A549 (cell line): ENCODE data around the gene GID4. TPM values are rescaled to one million over a fixed set of nuclear protein-coding genes. Genes with fewer than 3 reads are reported as not detected.

ENCODE experiments used
- ATAC-seq, 2 experiments: fragments of 200-7000 bp in 1 of 2; fragments of >200 bp in 1 of 2; cut with Nextera tagmentation in 1 of 2; cut with Tn5 transposase in 1 of 2; 3 replicates each; pipeline versions ENCODE4 v1.8.0 to v1.9.1; 2018 to 2020; ENCODE audit warnings: mild to moderate bottlenecking in 1 of 2, moderate library complexity in 1 of 2
- CTCF ChIA-PET: fragments of 300-600 bp; sonication (Branson Sonifier 250); formaldehyde crosslinking; extraction: SDS; loops from one replicate; lab custom pipeline; 2021; ENCODE audit warnings: antibody characterized with exemption, inconsistent platforms; lab: Yijun Ruan, JAX
- POLR2A ChIA-PET: fragments of 350-600 bp; formaldehyde crosslinking; extraction: SDS; loops from one replicate; lab custom pipeline; 2021; ENCODE audit warnings: antibody characterized with exemption, inconsistent platforms; lab: Yijun Ruan, JAX
- DNase-seq, 2 experiments: peaks; one replicate each; pipeline versions ENCODE4 v3.0.0 to v3.0.0-alpha.2; 2011 to 2016; ENCODE audit warnings: low read depth in 1 of 2, low spot score in 1 of 2
- FAIRE-seq: peaks from 2 replicates; lab custom pipeline; 2011; peaks lifted over from hg19 to GRCh38; lab: Jason Lieb, UNC
- H3K27ac ChIP-seq, 2 experiments: fragments of >200 bp; sonication (Bioruptor Twin); formaldehyde crosslinking; 3 replicates each; pipeline ENCODE4 v1.5.1; 2016 to 2017
- H3K4me1 ChIP-seq: fragments of >200 bp; sonication (Bioruptor Twin); formaldehyde crosslinking; 3 replicates; pipeline ENCODE4 v1.6.1; 2016
- H3K4me2 ChIP-seq: fragments of >200 bp; sonication (Bioruptor Twin); formaldehyde crosslinking; 3 replicates; pipeline ENCODE4 v1.6.1; 2016
- H3K4me3 ChIP-seq: fragments of >200 bp; sonication (Bioruptor Twin); formaldehyde crosslinking; 3 replicates; pipeline ENCODE4 v1.5.1; 2016
- H3K9me3 ChIP-seq: fragments of >200 bp; sonication (Bioruptor Twin); formaldehyde crosslinking; 3 replicates; pipeline ENCODE4 v1.6.1; 2016
- BHLHE40 ChIP-seq: IDR thresholded peaks from 2 replicates; pipeline ENCODE4 v1.6.1; 2012; ENCODE audit warnings: low read depth, low read length, inconsistent platforms
- CHD2 ChIP-seq: fragments of 150-350 bp; IDR thresholded peaks from 2 replicates; pipeline ENCODE4 v1.6.1; 2014; ENCODE audit warnings: low read length; ENCODE audit not compliant: partially characterized antibody
- EP300 ChIP-seq, 2 experiments: fragments of >200 bp; sonication (Bioruptor Twin); formaldehyde crosslinking; IDR thresholded peaks; 2 replicates in 1 of 2; 3 replicates in 1 of 2; pipeline ENCODE4 v1.6.1; 2016 to 2017
- FOSL2 ChIP-seq, 2 experiments: fragments of 450-650 bp in 1 of 2; fragments of >200 bp in 1 of 2; sonication (Bioruptor Twin) in 1 of 2; formaldehyde crosslinking; IDR thresholded peaks; 2 replicates each; pipeline versions ENCODE4 v1.5.0 to v1.6.1; 2016 to 2020; ENCODE audit warnings: mild to moderate bottlenecking in 1 of 2, moderate library complexity in 1 of 2
- FOXS1 ChIP-seq: fragments of 250-450 bp; sonication (Bioruptor Pico); IDR thresholded peaks from 2 replicates; pipeline ENCODE4 v1.5.0; 2020; ENCODE audit warnings: mild to moderate bottlenecking, moderate library complexity
- GATA3 ChIP-seq: IDR thresholded peaks from 2 replicates; pipeline ENCODE4 v1.6.1; 2012; ENCODE audit warnings: borderline replicate concordance
- HDAC2 ChIP-seq: fragments of 200-600 bp; sonication (generic); IDR thresholded peaks from 2 replicates; pipeline ENCODE4 v1.6.1; 2016
- JUNB ChIP-seq: fragments of >200 bp; sonication (Bioruptor Twin); formaldehyde crosslinking; IDR thresholded peaks from 2 replicates; pipeline ENCODE4 v1.6.1; 2016
- KDM1A ChIP-seq: fragments of 200-600 bp; sonication (generic); IDR thresholded peaks from 2 replicates; pipeline ENCODE4 v1.6.1; 2016; ENCODE audit warnings: low read depth, mild to moderate bottlenecking
- KDM5A ChIP-seq: fragments of 200-600 bp; sonication (generic); IDR thresholded peaks from 2 replicates; pipeline ENCODE4 v1.6.1; 2016; ENCODE audit warnings: antibody characterized with exemption, mild to moderate bottlenecking
- MYC ChIP-seq: IDR thresholded peaks from 2 replicates; pipeline ENCODE4 v1.6.1; 2012; ENCODE audit warnings: mild to moderate bottlenecking, inconsistent platforms, low read length, improper control_type of control experiment, borderline replicate concordance
- NPAS2 ChIP-seq: fragments of 250-450 bp; sonication (Bioruptor Pico); IDR thresholded peaks from 2 replicates; pipeline ENCODE4 v1.8.0; 2022; ENCODE audit warnings: mild to moderate bottlenecking, moderate library complexity, borderline replicate concordance
- PHF8 ChIP-seq: fragments of 200-600 bp; sonication (generic); IDR thresholded peaks from 2 replicates; pipeline ENCODE4 v1.6.1; 2016; ENCODE audit warnings: low read depth, mild to moderate bottlenecking, antibody characterized with exemption, moderate library complexity, borderline replicate concordance
- POLR2AphosphoS2 ChIP-seq: conservative IDR thresholded peaks from 2 replicates; pipeline ENCODE4 v1.6.1; 2012; ENCODE audit warnings: low read length, improper control_type of control experiment, inconsistent platforms
- RAD21 ChIP-seq, 2 experiments: fragments of >200 bp in 1 of 2; sonication (Bioruptor Twin) in 1 of 2; formaldehyde crosslinking in 1 of 2; IDR thresholded peaks in 1 of 2; conservative IDR thresholded peaks in 1 of 2; 2 replicates in 1 of 2; 3 replicates in 1 of 2; pipeline ENCODE4 v1.6.1; 2012 to 2018; ENCODE audit warnings: inconsistent platforms in 1 of 2
- RARB ChIP-seq: fragments of 250-450 bp; sonication (Bioruptor Pico); IDR thresholded peaks from 2 replicates; pipeline ENCODE4 v1.8.0; 2021; ENCODE audit warnings: mild to moderate bottlenecking, moderate library complexity
- RNF2 ChIP-seq: fragments of 200-600 bp; sonication (generic); IDR thresholded peaks from 2 replicates; pipeline ENCODE4 v1.6.1; 2016; ENCODE audit warnings: low read depth, mild to moderate bottlenecking, antibody characterized with exemption, moderate library complexity, borderline replicate concordance
- TFCP2L1 ChIP-seq: fragments of 250-450 bp; sonication (Bioruptor Pico); IDR thresholded peaks from 2 replicates; pipeline ENCODE4 v1.5.0; 2021; ENCODE audit warnings: mild to moderate bottlenecking
- ZC3H11A ChIP-seq: fragments of 450-650 bp; IDR thresholded peaks from 2 replicates; pipeline ENCODE4 v1.6.1; 2014; ENCODE audit warnings: antibody characterized with exemption, mild to moderate bottlenecking
- ZFP36 ChIP-seq: fragments of 450-650 bp; IDR thresholded peaks from 2 replicates; pipeline ENCODE4 v1.6.1; 2014; ENCODE audit warnings: borderline replicate concordance; ENCODE audit not compliant: partially characterized antibody
- ZNF302 ChIP-seq: fragments of 250-450 bp; sonication (Bioruptor Pico); IDR thresholded peaks from 2 replicates; pipeline ENCODE4 v1.9.0; 2021; ENCODE audit warnings: inconsistent platforms, mild to moderate bottlenecking, moderate library complexity
- WGBS: methylation state at CpG from one replicate; pipeline ENCODE4 v1.1.6; 2017; ENCODE audit errors: missing lambda C conversion rate; 5-methylcytosine and 5-hydroxymethylcytosine counted together
- polyA plus RNA-seq, 4 experiments: library from polyadenylated mRNA; depleted of rRNA in 3 of 4; stranded (reverse); fragments of >200 nt; fragmentation: RNase III in 1 of 4; extraction: RNeasy Plus Mini Kit Qiagen cat#74134 plus additional on column Dnase treatment in 1 of 4; gene quantifications; 2 replicates in 3 of 4; 3 replicates in 1 of 4; pipeline ENCODE4 v1.2.3, GENCODE V29; 2011 to 2017
- TF ChIP-seq, protein P1 (sequence below): fragments of 250-450 bp; sonication (Bioruptor Pico); IDR thresholded peaks from 2 replicates; pipeline ENCODE4 v1.5.0; 2020; ENCODE audit warnings: low read depth, mild to moderate bottlenecking, moderate library complexity
- TF ChIP-seq, protein P2 (sequence below): IDR thresholded peaks from 2 replicates; pipeline ENCODE4 v1.6.1; 2012; ENCODE audit warnings: low read depth, borderline replicate concordance
- TF ChIP-seq, protein P3 (sequence below): IDR thresholded peaks from 2 replicates; pipeline ENCODE4 v1.6.1; 2012
- TF ChIP-seq, protein P4 (sequence below): fragments of >200 bp; sonication (Bioruptor Twin); formaldehyde crosslinking; IDR thresholded peaks from 2 replicates; pipeline ENCODE4 v1.6.1; 2016

GID4 gene
- polyA plus RNA-seq, 2 of the 4 experiments (the other 2 are of a cell fraction), result 11.2 to 11.5 TPM

DNA sequence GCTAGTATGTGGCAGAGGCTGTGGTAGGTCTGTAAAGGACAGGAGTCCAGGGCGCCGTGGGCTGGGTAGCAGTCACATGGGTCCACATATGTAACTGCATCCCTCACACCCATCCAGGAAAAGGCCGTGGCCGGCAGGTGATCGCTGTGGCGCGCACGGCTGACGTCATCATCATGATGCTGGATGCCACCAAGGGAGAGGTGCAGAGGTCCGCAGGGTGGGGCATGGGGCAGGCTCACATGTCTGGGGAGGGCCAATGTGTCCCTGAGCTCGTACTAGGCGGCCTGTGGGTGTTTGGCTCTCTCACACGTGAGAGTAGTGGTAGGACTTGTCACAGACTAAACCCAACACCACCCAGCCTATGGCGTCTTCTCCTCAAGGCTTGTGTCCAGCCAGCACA is 60.3 kb downstream of the GID4 start:
- H3K4me2 ChIP-seq, result no peak overlapping the region
- H3K4me3 ChIP-seq, result no peak overlapping the region
- CTCF ChIA-PET, result interaction anchor here (1.3 to 1.4 kb wide), 2 partner anchors 11 to 24 kb away, joined by 3 to 6 read pairs; partner anchors contain the start of gene DRG2
- no peaks in the 10 kb centered on the region for H3K9me3 ChIP-seq
- TF ChIP-seq, protein P1, sequence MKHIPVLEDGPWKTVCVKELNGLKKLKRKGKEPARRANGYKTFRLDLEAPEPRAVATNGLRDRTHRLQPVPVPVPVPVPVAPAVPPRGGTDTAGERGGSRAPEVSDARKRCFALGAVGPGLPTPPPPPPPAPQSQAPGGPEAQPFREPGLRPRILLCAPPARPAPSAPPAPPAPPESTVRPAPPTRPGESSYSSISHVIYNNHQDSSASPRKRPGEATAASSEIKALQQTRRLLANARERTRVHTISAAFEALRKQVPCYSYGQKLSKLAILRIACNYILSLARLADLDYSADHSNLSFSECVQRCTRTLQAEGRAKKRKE (CRISPR knock-in tag), result no peak
- TF ChIP-seq JUNB (no peak), BHLHE40 (no peak), HDAC2 (no peak), NPAS2 (CRISPR knock-in tag) (no peak), ZFP36 (no peak), KDM1A (no peak), POLR2AphosphoS2 (no peak)
- FAIRE-seq (no peak), ATAC-seq (no peak), DNase-seq (no peak)
- POLR2A ChIA-PET, result no interaction called here
- no peak overlapping the region for H3K27ac ChIP-seq
- H3K4me1 ChIP-seq, result no peaks in the 10 kb centered on the region
- WGBS, result 94% methylated on average over 14 of the region's 14 CpGs

DNA sequence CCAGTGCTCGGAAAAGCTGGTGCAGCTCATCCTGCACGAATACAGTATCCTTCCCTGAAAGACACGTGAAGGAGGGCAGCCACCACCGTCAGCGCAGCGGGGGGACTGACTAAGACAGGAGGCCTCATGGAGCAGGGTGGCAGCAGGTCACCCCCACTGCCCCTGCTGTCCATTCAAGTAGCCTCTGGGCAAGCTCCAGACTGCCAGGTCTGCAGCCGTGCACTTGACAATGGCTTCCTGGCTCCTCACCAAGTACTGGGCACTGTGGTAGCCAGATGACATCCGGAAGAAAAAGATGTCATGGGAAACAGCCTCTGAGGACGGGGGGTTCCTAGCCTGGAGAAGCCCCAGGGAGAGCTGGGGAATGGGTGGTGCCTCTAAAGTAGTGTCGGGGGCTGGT is 61.4 kb downstream of the GID4 start:
- CTCF ChIA-PET, result interaction anchor here (0.6 to 2.2 kb wide), 2 partner anchors 11 to 51 kb away, joined by 3 to 6 read pairs; no protein-coding TSS in a partner anchor
- no peaks in the 10 kb centered on the region for H3K4me1 ChIP-seq
- WGBS, result 94% methylated on average over 10 of the region's 10 CpGs
- no peak overlapping the region for H3K27ac ChIP-seq
- no peak overlapping the region for H3K4me3 ChIP-seq
- no peak overlapping the region for H3K4me2 ChIP-seq
- DNase-seq (no peak), FAIRE-seq (no peak), ATAC-seq (no peak)
- H3K9me3 ChIP-seq, result no peaks in the 10 kb centered on the region
- POLR2A ChIA-PET, result no interaction called here
- TF ChIP-seq GATA3 (no peak), RAD21 (conservative IDR thresholded peaks at IDR 0.05 in 1 of 2, IDR thresholded peaks at IDR 0.05 in 1 of 2) (no peak), FOXS1 (CRISPR knock-in tag) (no peak), FOSL2 (IDR thresholded peaks at IDR 0.05) (no peak), FOSL2 (CRISPR knock-in tag; IDR thresholded peaks at IDR 0.05) (no peak), MYC (no peak), RARB (CRISPR knock-in tag) (no peak), RNF2 (no peak), PHF8 (no peak), CHD2 (no peak), JUNB (no peak), TFCP2L1 (CRISPR knock-in tag) (no peak), ZNF302 (no peak), KDM5A (no peak), EP300 (IDR thresholded peaks at IDR 0.05) (no peak), ZC3H11A (no peak)
- TF ChIP-seq, protein P2, sequence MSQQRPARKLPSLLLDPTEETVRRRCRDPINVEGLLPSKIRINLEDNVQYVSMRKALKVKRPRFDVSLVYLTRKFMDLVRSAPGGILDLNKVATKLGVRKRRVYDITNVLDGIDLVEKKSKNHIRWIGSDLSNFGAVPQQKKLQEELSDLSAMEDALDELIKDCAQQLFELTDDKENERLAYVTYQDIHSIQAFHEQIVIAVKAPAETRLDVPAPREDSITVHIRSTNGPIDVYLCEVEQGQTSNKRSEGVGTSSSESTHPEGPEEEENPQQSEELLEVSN, result no peak
- TF ChIP-seq, protein P3, sequence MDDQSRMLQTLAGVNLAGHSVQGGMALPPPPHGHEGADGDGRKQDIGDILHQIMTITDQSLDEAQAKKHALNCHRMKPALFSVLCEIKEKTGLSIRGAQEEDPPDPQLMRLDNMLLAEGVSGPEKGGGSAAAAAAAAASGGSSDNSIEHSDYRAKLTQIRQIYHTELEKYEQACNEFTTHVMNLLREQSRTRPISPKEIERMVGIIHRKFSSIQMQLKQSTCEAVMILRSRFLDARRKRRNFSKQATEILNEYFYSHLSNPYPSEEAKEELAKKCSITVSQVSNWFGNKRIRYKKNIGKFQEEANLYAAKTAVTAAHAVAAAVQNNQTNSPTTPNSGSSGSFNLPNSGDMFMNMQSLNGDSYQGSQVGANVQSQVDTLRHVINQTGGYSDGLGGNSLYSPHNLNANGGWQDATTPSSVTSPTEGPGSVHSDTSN, result no peak
- TF ChIP-seq, protein P4, sequence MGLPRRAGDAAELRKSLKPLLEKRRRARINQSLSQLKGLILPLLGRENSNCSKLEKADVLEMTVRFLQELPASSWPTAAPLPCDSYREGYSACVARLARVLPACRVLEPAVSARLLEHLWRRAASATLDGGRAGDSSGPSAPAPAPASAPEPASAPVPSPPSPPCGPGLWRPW, result no peak
